ENCODE measurements around the gene ARFRP1. TPM values are rescaled to one million over a fixed set of nuclear protein-coding genes. Genes with fewer than 3 reads are reported as not detected.

ARFRP1 gene
- total and polyA plus RNA-seq, 2 of the 13 experiments (the other 11 are each of a cell fraction or from before 2014, with no cell fraction given): 32.0 to 51.1 TPM

DNA sequence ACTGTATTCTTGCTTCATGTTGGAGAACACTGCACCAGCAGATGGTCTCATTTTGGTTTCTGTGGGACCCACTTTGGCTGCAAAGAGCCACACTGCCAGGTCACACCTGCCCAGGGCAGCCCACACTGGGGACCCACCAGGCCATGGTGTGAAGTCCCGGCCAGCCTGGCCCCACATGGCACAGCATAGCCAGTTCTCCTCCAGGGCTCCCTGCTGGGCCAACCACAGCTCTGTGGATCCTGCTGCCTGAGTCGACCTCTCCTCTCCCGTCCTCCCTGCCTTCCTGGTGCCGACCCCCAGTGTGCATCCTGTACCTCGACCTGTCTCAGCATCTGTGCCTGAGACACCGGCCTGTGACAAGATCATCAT is 3.0 kb downstream of the ARFRP1 start (continued):
- TF ChIP-seq, protein P1, sequence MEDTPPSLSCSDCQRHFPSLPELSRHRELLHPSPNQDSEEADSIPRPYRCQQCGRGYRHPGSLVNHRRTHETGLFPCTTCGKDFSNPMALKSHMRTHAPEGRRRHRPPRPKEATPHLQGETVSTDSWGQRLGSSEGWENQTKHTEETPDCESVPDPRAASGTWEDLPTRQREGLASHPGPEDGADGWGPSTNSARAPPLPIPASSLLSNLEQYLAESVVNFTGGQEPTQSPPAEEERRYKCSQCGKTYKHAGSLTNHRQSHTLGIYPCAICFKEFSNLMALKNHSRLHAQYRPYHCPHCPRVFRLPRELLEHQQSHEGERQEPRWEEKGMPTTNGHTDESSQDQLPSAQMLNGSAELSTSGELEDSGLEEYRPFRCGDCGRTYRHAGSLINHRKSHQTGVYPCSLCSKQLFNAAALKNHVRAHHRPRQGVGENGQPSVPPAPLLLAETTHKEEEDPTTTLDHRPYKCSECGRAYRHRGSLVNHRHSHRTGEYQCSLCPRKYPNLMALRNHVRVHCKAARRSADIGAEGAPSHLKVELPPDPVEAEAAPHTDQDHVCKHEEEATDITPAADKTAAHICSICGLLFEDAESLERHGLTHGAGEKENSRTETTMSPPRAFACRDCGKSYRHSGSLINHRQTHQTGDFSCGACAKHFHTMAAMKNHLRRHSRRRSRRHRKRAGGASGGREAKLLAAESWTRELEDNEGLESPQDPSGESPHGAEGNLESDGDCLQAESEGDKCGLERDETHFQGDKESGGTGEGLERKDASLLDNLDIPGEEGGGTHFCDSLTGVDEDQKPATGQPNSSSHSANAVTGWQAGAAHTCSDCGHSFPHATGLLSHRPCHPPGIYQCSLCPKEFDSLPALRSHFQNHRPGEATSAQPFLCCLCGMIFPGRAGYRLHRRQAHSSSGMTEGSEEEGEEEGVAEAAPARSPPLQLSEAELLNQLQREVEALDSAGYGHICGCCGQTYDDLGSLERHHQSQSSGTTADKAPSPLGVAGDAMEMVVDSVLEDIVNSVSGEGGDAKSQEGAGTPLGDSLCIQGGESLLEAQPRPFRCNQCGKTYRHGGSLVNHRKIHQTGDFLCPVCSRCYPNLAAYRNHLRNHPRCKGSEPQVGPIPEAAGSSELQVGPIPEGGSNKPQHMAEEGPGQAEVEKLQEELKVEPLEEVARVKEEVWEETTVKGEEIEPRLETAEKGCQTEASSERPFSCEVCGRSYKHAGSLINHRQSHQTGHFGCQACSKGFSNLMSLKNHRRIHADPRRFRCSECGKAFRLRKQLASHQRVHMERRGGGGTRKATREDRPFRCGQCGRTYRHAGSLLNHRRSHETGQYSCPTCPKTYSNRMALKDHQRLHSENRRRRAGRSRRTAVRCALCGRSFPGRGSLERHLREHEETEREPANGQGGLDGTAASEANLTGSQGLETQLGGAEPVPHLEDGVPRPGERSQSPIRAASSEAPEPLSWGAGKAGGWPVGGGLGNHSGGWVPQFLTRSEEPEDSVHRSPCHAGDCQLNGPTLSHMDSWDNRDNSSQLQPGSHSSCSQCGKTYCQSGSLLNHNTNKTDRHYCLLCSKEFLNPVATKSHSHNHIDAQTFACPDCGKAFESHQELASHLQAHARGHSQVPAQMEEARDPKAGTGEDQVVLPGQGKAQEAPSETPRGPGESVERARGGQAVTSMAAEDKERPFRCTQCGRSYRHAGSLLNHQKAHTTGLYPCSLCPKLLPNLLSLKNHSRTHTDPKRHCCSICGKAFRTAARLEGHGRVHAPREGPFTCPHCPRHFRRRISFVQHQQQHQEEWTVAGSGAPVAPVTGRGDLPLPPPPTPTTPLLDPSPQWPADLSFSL (CRISPR knock-in tag; IDR thresholded peaks at IDR 0.05): no peak
- TF ChIP-seq, protein P2, sequence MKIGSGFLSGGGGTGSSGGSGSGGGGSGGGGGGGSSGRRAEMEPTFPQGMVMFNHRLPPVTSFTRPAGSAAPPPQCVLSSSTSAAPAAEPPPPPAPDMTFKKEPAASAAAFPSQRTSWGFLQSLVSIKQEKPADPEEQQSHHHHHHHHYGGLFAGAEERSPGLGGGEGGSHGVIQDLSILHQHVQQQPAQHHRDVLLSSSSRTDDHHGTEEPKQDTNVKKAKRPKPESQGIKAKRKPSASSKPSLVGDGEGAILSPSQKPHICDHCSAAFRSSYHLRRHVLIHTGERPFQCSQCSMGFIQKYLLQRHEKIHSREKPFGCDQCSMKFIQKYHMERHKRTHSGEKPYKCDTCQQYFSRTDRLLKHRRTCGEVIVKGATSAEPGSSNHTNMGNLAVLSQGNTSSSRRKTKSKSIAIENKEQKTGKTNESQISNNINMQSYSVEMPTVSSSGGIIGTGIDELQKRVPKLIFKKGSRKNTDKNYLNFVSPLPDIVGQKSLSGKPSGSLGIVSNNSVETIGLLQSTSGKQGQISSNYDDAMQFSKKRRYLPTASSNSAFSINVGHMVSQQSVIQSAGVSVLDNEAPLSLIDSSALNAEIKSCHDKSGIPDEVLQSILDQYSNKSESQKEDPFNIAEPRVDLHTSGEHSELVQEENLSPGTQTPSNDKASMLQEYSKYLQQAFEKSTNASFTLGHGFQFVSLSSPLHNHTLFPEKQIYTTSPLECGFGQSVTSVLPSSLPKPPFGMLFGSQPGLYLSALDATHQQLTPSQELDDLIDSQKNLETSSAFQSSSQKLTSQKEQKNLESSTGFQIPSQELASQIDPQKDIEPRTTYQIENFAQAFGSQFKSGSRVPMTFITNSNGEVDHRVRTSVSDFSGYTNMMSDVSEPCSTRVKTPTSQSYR (CRISPR knock-in tag; IDR thresholded peaks at IDR 0.05; ENCODE audit: borderline replicate concordance): no peak
- TF ChIP-seq, protein P3, sequence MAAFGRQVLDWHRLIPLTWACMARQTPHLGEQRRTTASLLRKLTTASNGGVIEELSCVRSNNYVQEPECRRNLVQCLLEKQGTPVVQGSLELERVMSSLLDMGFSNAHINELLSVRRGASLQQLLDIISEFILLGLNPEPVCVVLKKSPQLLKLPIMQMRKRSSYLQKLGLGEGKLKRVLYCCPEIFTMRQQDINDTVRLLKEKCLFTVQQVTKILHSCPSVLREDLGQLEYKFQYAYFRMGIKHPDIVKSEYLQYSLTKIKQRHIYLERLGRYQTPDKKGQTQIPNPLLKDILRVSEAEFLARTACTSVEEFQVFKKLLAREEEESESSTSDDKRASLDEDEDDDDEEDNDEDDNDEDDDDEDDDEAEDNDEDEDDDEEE (CRISPR knock-in tag; IDR thresholded peaks at IDR 0.05): no peak
- TF ChIP-seq U2AF1 (optimal IDR thresholded peaks at IDR 0.05; ENCODE audit: low read depth, low read length): no peak
- TF ChIP-seq, protein P4, sequence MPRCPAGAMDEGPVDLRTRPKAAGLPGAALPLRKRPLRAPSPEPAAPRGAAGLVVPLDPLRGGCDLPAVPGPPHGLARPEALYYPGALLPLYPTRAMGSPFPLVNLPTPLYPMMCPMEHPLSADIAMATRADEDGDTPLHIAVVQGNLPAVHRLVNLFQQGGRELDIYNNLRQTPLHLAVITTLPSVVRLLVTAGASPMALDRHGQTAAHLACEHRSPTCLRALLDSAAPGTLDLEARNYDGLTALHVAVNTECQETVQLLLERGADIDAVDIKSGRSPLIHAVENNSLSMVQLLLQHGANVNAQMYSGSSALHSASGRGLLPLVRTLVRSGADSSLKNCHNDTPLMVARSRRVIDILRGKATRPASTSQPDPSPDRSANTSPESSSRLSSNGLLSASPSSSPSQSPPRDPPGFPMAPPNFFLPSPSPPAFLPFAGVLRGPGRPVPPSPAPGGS (CRISPR knock-in tag; IDR thresholded peaks at IDR 0.05): no peak
- no peak for TF ChIP-seq CEBPG (CRISPR knock-in tag; IDR thresholded peaks at IDR 0.05)
- TF ChIP-seq, protein P5, sequence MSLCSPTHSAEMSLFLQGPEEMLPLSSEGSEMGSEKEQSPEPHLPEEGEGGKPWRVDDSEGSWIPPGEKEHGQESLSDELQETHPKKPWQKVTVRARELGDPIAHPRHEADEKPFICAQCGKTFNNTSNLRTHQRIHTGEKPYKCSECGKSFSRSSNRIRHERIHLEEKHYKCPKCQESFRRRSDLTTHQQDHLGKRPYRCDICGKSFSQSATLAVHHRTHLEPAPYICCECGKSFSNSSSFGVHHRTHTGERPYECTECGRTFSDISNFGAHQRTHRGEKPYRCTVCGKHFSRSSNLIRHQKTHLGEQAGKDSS (CRISPR knock-in tag; IDR thresholded peaks at IDR 0.05; ENCODE audit: borderline replicate concordance, low read depth): 0 out of 2 replicates have a peak, but pooled peaks have one; percentile 50
- TF ChIP-seq CBX1 (IDR thresholded peaks at IDR 0.05; ENCODE audit: low read depth): no peak
- TF ChIP-seq MIER3 (CRISPR knock-in tag; IDR thresholded peaks at IDR 0.05; ENCODE audit: borderline replicate concordance): no peak
- TF ChIP-seq KDM5B (CRISPR knock-in tag; IDR thresholded peaks at IDR 0.05; ENCODE audit: borderline replicate concordance): no peak
- no peak for TF ChIP-seq ZNF703 (CRISPR knock-in tag; IDR thresholded peaks at IDR 0.05; ENCODE audit: borderline replicate concordance)
